ENCODE results near the gene FER.
A peak's percentile ranks its signal among the peaks of the same experiment; 100 is the strongest.

FER gene

GRCh38 chr5:108748401-108749127 lies 867 bp downstream of the FER start (continued):
- TF ChIP-seq ZNF580 (tag by site-specific recombination; IDR thresholded peaks at IDR 0.05): peak; percentile 73
- peak; percentile 47; the same call in 1 of the 2 replicates for TF ChIP-seq ZNF843 (tag by site-specific recombination; IDR thresholded peaks at IDR 0.05)
- TF ChIP-seq WT1 (tag by site-specific recombination; IDR thresholded peaks at IDR 0.05): peak; percentile 50
- 0 out of 2 replicates have a peak, but pooled peaks have one; percentile 9 for TF ChIP-seq ZNF558 (tag by site-specific recombination; IDR thresholded peaks at IDR 0.05)
- TF ChIP-seq REST (tag by site-specific recombination; IDR thresholded peaks at IDR 0.05): peak; percentile 55; the same call in 1 of the 2 replicates
- peak; percentile 56 for TF ChIP-seq KLF10 (tag by site-specific recombination; IDR thresholded peaks at IDR 0.05)
- peak; percentile 58; the same call in 1 of the 2 replicates for TF ChIP-seq ZSCAN16 (tag by site-specific recombination; IDR thresholded peaks at IDR 0.05)
- TF ChIP-seq GLIS2 (tag by site-specific recombination; IDR thresholded peaks at IDR 0.05): peak; percentile 88
- no peak for TF ChIP-seq ZNF214 (tag by site-specific recombination; IDR thresholded peaks at IDR 0.05; ENCODE audit: borderline replicate concordance)
- peak; percentile 92 for TF ChIP-seq ZSCAN30 (tag by site-specific recombination; IDR thresholded peaks at IDR 0.05)
- peak; percentile 98 for TF ChIP-seq ZBTB8A (tag by site-specific recombination; IDR thresholded peaks at IDR 0.05)
- no peak; the same call in 1 of the 2 replicates for TF ChIP-seq SP7 (tag by site-specific recombination; IDR thresholded peaks at IDR 0.05)
- TF ChIP-seq GFI1B (tag by site-specific recombination; IDR thresholded peaks at IDR 0.05): 0 out of 2 replicates have a peak, but pooled peaks have one; percentile 24
- TF ChIP-seq BCL11B (tag by site-specific recombination; IDR thresholded peaks at IDR 0.05; ENCODE audit: low read depth): peak; percentile 66; the same call in 1 of the 2 replicates
- peak; percentile 48 for TF ChIP-seq ZXDB (tag by site-specific recombination; IDR thresholded peaks at IDR 0.05)
- TF ChIP-seq ZNF423 (tag by site-specific recombination; IDR thresholded peaks at IDR 0.05): peak; percentile 27; the same call in 1 of the 2 replicates
- TF ChIP-seq KLF7 (tag by site-specific recombination; IDR thresholded peaks at IDR 0.05; ENCODE audit: borderline replicate concordance): peak; percentile 42; the same call in 1 of the 2 replicates
- peak; percentile 27; the same call in 1 of the 2 replicates for TF ChIP-seq ZNF10 (tag by site-specific recombination; IDR thresholded peaks at IDR 0.05)
- peak; percentile 52; the same call in 1 of the 2 replicates for TF ChIP-seq KLF9 (tag by site-specific recombination; IDR thresholded peaks at IDR 0.05; ENCODE audit: low read depth)
- peak; percentile 85 for TF ChIP-seq PRDM10 (tag by site-specific recombination; IDR thresholded peaks at IDR 0.05)
- TF ChIP-seq ZNF548 (tag by site-specific recombination; IDR thresholded peaks at IDR 0.05): no peak
- TF ChIP-seq ZNF600 (tag by site-specific recombination; IDR thresholded peaks at IDR 0.05): peak; percentile 85
- peak; percentile 100; the same call in 1 of the 2 replicates for TF ChIP-seq ZNF341 (tag by site-specific recombination; IDR thresholded peaks at IDR 0.05; ENCODE audit: low read depth)
- peak; percentile 47 for TF ChIP-seq ZNF692 (tag by site-specific recombination; IDR thresholded peaks at IDR 0.05)
- peak; percentile 96 for TF ChIP-seq SP2 (tag by site-specific recombination; IDR thresholded peaks at IDR 0.05)
- TF ChIP-seq MYNN (tag by site-specific recombination; IDR thresholded peaks at IDR 0.05; ENCODE audit: borderline replicate concordance): peak; percentile 39; the same call in 1 of the 2 replicates
- peak; percentile 97 for TF ChIP-seq CTCF (tag by site-specific recombination; IDR thresholded peaks at IDR 0.05)
- TF ChIP-seq ZBTB48 (tag by site-specific recombination; IDR thresholded peaks at IDR 0.05): no peak; the same call in none of the 2 replicates
- TF ChIP-seq OVOL3 (tag by site-specific recombination; IDR thresholded peaks at IDR 0.05): no peak
- TF ChIP-seq ZFP37 (tag by site-specific recombination; IDR thresholded peaks at IDR 0.05): peak; percentile 98
